ENCODE results near the gene CISD3. TPM values are rescaled to one million over a fixed set of nuclear protein-coding genes. Genes with fewer than 3 reads are reported as not detected.

Gene CISD3
- total RNA-seq, 4 donors from 2014 or later: 0.26 to 22.0 (median 2.9) TPM

- no peak for TF ChIP-seq CTCF (IDR thresholded peaks at IDR 0.05)
- no peak for TF ChIP-seq POLR2A (IDR thresholded peaks at IDR 0.05)
- H3K36me3 ChIP-seq: no peaks in the 10 kb centered on the region
- H3K27ac ChIP-seq: no peak overlapping the region
- H3K4me3 ChIP-seq: no peak overlapping the region
- intact Hi-C loops (cut with DNase I; ENCODE audit: low total_unique reads): no loop called here
- no peaks in the 10 kb centered on the region for H3K4me1 ChIP-seq
- H3K27me3 ChIP-seq: no peaks in the 10 kb centered on the region
- H3K9me3 ChIP-seq: no peaks in the 10 kb centered on the region
- no peak for DNase-seq
Measured at GRCh38 chr17:38761612-38762011, 31.5 kb downstream of the CISD3 start.

DNA sequence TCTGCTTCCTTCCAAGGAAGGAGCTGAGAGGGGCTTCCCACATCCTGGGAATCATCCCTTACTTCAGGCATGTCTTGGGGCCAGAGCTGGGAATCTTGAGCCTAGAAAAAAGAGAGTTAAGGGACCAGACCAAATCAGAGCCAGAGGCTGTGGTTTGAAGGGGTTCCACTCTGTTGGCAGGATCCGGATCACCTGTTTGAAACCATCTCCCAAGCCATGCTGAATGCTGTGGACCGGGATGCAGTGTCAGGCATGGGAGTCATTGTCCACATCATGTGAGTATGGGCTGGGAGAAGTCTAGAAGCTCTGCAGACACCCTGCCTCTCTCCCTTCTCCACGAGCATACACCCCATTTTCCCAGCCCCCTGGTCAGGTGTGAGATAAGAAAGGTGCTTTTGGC is 32.1 kb downstream of the CISD3 start:
- intact Hi-C loops (cut with DNase I; ENCODE audit: low total_unique reads): no loop called here
- no peak overlapping the region for H3K27ac ChIP-seq
- TF ChIP-seq POLR2A (IDR thresholded peaks at IDR 0.05): no peak
- no peak for TF ChIP-seq CTCF (IDR thresholded peaks at IDR 0.05)

DNA sequence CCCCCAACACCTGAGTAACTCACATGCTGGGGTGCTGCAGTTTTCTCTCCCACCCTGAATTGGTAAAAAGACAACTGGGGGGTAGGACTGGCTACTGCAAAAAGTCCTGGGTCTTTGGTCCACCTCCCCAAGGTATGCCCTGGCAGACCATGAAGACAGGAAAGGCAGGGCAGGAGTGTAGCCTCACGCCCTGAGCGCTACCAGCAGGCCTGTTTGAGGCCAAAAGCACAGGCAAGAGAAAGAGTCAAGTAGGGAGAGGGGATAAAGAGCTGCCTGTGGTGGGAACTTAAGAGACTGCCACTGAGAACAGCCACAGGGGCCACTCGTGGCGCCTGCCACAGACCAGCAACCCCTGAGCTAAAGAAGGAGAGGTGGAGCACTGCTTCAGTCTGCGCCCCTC is 36.2 kb downstream of the CISD3 start:
- Histone ChIP-seq H3K27me3 (no peaks in the 10 kb centered on the region), H3K4me1 (no peaks in the 10 kb centered on the region), H3K27ac (no peak overlapping the region), H3K4me3 (no peak overlapping the region), H3K9me3 (no peaks in the 10 kb centered on the region), H3K36me3 (no peaks in the 10 kb centered on the region)
- no peak for DNase-seq
- TF ChIP-seq CTCF (IDR thresholded peaks at IDR 0.05): no peak
- no peak for TF ChIP-seq POLR2A (IDR thresholded peaks at IDR 0.05)
- intact Hi-C loops (cut with DNase I; ENCODE audit: low total_unique reads): no loop called here

More for the DNA sequence above, 32.1 kb downstream of the CISD3 start:
- H3K36me3 ChIP-seq: no peaks in the 10 kb centered on the region
- no peaks in the 10 kb centered on the region for H3K9me3 ChIP-seq
- DNase-seq: no peak
- no peaks in the 10 kb centered on the region for H3K4me1 ChIP-seq
- no peak overlapping the region for H3K4me3 ChIP-seq
- H3K27me3 ChIP-seq: no peaks in the 10 kb centered on the region

- H3K36me3 ChIP-seq: no peaks in the 10 kb centered on the region
- no peaks in the 10 kb centered on the region for H3K9me3 ChIP-seq
- no peaks in the 10 kb centered on the region for H3K4me1 ChIP-seq
- H3K27me3 ChIP-seq: no peaks in the 10 kb centered on the region
- no peak overlapping the region for H3K27ac ChIP-seq
- no peak overlapping the region for H3K4me3 ChIP-seq
- TF ChIP-seq POLR2A (IDR thresholded peaks at IDR 0.05) (no peak), CTCF (IDR thresholded peaks at IDR 0.05) (no peak)
- no peak for DNase-seq
- intact Hi-C loops (cut with DNase I; ENCODE audit: low total_unique reads): no loop called here
Measured at GRCh38 chr17:38768417-38768816, 38.3 kb downstream of the CISD3 start.

DNA sequence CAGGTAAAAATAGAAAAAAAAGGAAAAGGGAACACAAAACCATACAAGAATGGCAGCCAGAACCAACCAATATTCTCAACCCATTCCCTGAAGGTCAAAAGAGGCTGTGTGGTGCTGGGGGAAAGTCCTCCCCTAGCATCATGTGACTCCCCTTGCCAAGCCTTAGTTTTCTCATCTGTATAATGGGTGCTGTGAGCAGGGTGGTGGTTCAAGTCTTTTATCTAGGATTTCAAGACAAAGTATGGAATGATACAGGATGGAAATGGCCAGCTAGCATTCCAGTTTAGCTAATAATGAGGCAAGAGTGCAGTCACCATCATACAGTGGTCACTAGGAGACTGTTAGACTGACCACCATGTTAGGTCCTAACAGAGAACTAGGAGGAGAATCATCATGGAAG is 43.1 kb downstream of the CISD3 start:
- H3K9me3 ChIP-seq: no peaks in the 10 kb centered on the region
- no peaks in the 10 kb centered on the region for H3K4me1 ChIP-seq
- no peaks in the 10 kb centered on the region for H3K36me3 ChIP-seq
- no peak overlapping the region for H3K27ac ChIP-seq
- no peak for DNase-seq
- TF ChIP-seq POLR2A (IDR thresholded peaks at IDR 0.05) (no peak), CTCF (IDR thresholded peaks at IDR 0.05) (no peak)
- no peaks in the 10 kb centered on the region for H3K27me3 ChIP-seq
- no peak overlapping the region for H3K4me3 ChIP-seq
- intact Hi-C loops (cut with DNase I; ENCODE audit: low total_unique reads): no loop called here
